ENCODE measurements around the gene IQCK. TPM values are rescaled to one million over a fixed set of nuclear protein-coding genes. Genes with fewer than 3 reads are reported as not detected.

Gene IQCK
- total RNA-seq, 1 donor from 2014 or later: 18.6 TPM

DNA sequence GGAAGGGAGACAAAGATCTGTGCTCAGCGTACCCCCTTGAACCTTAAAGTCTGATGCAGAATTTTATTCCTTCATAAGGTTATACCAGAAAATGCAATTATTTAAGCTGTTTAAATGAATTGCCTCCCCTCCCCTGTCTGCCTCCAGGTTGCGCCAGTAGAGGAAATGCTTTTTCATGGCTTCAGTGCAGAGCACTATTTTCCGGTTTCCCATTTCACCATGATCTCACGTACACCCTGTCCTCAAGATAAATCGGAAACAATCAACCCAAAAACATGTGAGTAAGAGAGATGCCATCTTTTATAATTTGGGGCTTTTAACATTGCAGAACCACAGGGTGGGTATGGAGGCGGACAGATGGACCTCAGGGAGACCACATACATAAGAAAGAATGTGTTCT lies 15.5 kb downstream of the IQCK start:
- Mint-ChIP-seq H3K27me3 (ENCODE audit: unreplicated experiment) (peaks cover 1% of the 10 kb centered on the region), H3K4me1 (ENCODE audit: unreplicated experiment) (peaks cover 8% of the 10 kb centered on the region), H3K4me3 (ENCODE audit: unreplicated experiment) (no peak overlapping the region), H3K36me3 (ENCODE audit: low read depth, unreplicated experiment) (peaks cover 27% of the 10 kb centered on the region), H3K27ac (ENCODE audit: unreplicated experiment) (no peak overlapping the region), H3K9me3 (ENCODE audit: unreplicated experiment) (no peaks in the 10 kb centered on the region)
- TF ChIP-seq, protein P1, sequence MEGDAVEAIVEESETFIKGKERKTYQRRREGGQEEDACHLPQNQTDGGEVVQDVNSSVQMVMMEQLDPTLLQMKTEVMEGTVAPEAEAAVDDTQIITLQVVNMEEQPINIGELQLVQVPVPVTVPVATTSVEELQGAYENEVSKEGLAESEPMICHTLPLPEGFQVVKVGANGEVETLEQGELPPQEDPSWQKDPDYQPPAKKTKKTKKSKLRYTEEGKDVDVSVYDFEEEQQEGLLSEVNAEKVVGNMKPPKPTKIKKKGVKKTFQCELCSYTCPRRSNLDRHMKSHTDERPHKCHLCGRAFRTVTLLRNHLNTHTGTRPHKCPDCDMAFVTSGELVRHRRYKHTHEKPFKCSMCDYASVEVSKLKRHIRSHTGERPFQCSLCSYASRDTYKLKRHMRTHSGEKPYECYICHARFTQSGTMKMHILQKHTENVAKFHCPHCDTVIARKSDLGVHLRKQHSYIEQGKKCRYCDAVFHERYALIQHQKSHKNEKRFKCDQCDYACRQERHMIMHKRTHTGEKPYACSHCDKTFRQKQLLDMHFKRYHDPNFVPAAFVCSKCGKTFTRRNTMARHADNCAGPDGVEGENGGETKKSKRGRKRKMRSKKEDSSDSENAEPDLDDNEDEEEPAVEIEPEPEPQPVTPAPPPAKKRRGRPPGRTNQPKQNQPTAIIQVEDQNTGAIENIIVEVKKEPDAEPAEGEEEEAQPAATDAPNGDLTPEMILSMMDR (IDR thresholded peaks at IDR 0.05; ENCODE audit: unreplicated experiment): no peak
- DNase-seq (ENCODE audit: low spot score): no peak

DNA sequence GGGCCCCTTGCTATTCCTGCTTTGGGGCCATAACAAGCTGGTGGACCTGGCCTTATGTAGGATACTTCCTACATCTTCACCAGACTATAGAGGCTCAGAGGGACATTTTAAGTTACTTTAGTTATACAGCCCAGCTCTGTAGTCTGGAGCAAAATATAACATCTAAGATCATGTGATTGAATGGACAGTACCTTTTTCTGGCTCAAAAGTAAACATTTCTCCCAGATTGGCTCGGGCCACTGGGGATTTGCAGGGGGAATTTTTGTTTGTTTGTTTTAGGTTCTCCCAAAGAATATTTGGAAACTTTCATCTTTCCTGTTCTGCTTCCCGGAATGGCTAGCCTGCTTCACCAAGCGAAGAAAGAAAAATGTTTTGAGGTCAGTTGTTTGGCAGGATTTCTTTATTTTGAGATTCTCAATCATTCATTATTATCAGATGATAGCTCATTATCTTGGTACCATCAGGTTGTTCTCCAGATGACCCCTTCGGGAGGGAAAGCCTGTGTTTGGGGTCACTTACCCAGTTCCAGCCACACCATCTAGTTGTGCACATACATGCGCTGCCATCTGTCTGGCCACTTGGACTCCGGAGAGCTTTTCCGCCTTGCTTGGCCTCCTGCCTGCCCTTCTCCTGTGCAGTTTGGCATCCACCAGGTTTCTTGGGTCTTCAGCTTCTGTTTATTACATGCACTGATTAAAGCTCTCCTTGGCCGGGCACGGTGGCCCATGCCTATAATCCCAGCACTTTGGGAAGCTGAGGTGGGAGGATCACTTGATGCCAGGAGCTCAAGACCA lies 17.2 kb downstream of the IQCK start:
- no peak for DNase-seq (ENCODE audit: low spot score)
- TF ChIP-seq, protein P1 (IDR thresholded peaks at IDR 0.05; ENCODE audit: unreplicated experiment): no peak
- Mint-ChIP-seq H3K9me3 (ENCODE audit: unreplicated experiment) (no peaks in the 10 kb centered on the region), H3K36me3 (ENCODE audit: low read depth, unreplicated experiment) (peaks cover 31% of the 10 kb centered on the region), H3K27ac (ENCODE audit: unreplicated experiment) (no peak overlapping the region), H3K27me3 (ENCODE audit: unreplicated experiment) (peaks cover 1% of the 10 kb centered on the region), H3K4me3 (ENCODE audit: unreplicated experiment) (no peak overlapping the region), H3K4me1 (ENCODE audit: unreplicated experiment) (peaks cover 8% of the 10 kb centered on the region)

DNA sequence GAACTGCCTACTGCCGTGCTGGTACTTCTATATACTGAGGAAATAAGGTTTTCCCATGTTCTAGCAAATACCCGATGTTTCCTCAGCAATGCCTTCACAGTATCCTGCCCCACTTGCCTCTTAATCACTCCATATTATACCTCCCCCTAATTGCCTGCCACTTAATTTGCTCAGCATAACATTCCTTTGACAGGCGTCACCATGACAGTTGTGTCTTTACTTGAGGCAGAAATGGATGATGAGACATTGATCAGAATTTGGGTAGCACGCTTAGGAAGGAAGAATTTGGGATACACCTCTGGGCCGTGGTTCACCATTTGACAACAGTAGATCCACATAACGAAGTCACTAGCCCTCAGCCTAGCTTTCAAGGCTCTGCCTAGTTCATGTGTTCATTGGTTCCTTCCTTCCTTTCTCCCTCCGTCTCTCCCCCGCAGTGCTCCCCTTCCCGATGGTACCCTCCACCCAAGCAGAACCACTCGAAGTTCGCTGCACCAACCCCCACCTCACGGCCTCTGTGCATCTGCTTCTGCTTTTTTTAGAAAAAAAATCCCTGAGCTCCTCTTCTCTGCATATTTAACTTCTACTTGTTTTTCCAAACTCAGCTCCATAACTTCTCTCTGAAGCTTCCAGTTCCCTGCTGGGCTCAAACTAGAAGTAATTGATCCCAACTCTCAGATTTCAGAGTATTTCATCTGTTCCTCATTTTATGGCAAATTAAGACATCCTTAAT lies 19.4 kb downstream of the IQCK start:
- H3K36me3 Mint-ChIP-seq (ENCODE audit: low read depth, unreplicated experiment): peaks cover 19% of the 10 kb centered on the region
- peaks cover 15% of the 10 kb centered on the region for H3K4me1 Mint-ChIP-seq (ENCODE audit: unreplicated experiment)
- H3K27me3 Mint-ChIP-seq (ENCODE audit: unreplicated experiment): peaks cover 1% of the 10 kb centered on the region
- no peak for DNase-seq (ENCODE audit: low spot score)
- H3K27ac Mint-ChIP-seq (ENCODE audit: unreplicated experiment): no peak overlapping the region
- H3K4me3 Mint-ChIP-seq (ENCODE audit: unreplicated experiment): no peak overlapping the region
- no peaks in the 10 kb centered on the region for H3K9me3 Mint-ChIP-seq (ENCODE audit: unreplicated experiment)
- TF ChIP-seq, protein P1 (IDR thresholded peaks at IDR 0.05; ENCODE audit: unreplicated experiment): no peak

DNA sequence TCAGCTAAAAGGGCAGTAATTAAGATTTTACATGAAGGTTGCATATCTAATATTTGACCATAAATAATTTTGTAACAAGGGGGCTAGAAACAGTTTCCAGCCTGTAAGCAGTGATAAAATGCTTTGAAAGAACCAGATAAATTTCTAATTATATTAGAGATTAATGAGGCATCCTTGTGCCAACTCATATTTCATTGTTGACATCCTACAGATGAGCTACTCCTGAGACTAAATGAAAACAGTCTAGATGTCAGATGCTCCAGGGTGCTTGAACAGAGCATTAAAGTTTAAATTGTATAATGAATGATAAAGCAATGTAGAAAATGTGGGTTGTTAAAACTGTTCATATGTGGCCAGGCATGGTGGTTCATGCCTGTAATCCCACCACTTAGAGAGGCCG lies 23.3 kb downstream of the IQCK start:
- TF ChIP-seq, protein P1 (IDR thresholded peaks at IDR 0.05; ENCODE audit: unreplicated experiment): no peak
- DNase-seq (ENCODE audit: low spot score): no peak
- H3K4me3 Mint-ChIP-seq (ENCODE audit: unreplicated experiment): no peak overlapping the region
- H3K36me3 Mint-ChIP-seq (ENCODE audit: low read depth, unreplicated experiment): peaks cover 6% of the 10 kb centered on the region
- H3K27me3 Mint-ChIP-seq (ENCODE audit: unreplicated experiment): no peaks in the 10 kb centered on the region
- H3K4me1 Mint-ChIP-seq (ENCODE audit: unreplicated experiment): peaks cover 20% of the 10 kb centered on the region
- no peak overlapping the region for H3K27ac Mint-ChIP-seq (ENCODE audit: unreplicated experiment)
- H3K9me3 Mint-ChIP-seq (ENCODE audit: unreplicated experiment): no peaks in the 10 kb centered on the region

DNA sequence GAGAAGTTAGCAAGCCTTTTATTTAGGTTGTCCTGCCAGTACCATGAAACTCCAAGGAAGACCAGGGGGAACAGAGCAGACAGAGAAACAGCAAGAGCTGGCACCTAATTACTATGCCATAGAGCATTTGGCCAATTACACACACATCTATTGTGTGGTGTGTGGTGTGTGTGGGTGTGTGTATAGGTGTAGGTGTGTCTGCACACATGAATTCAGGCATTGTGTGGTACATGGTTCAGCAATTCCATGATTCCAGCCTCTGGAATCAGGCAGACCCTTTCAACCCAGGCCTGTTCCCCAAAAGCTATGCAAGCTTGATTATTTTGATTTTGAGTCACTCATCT lies 25.7 kb downstream of the IQCK start:
- no peaks in the 10 kb centered on the region for H3K9me3 Mint-ChIP-seq (ENCODE audit: unreplicated experiment)
- H3K27ac Mint-ChIP-seq (ENCODE audit: unreplicated experiment): no peak overlapping the region

More for the DNA sequence above, 25.7 kb downstream of the IQCK start:
- TF ChIP-seq, protein P1 (IDR thresholded peaks at IDR 0.05; ENCODE audit: unreplicated experiment): no peak
- Mint-ChIP-seq H3K4me3 (ENCODE audit: unreplicated experiment) (no peak overlapping the region), H3K27me3 (ENCODE audit: unreplicated experiment) (no peaks in the 10 kb centered on the region), H3K36me3 (ENCODE audit: low read depth, unreplicated experiment) (peaks cover 6% of the 10 kb centered on the region), H3K4me1 (ENCODE audit: unreplicated experiment) (peaks cover 18% of the 10 kb centered on the region)
- DNase-seq (ENCODE audit: low spot score): no peak
